Gastrocnemius medialis (tissue), 4 donors: ENCODE measurements around the gene ARMH1.

Source experiments
- POLR2A ChIP-seq, 2 donors: fragments of 450-650 bp; IDR thresholded peaks; one replicate each; pipeline ENCODE4 v1.6.1; 2017; ENCODE audit warnings: antibody characterized with exemption in 2 of 2, mild to moderate bottlenecking in 2 of 2, moderate library complexity in 2 of 2
- TF ChIP-seq, protein P1 (sequence below), 5 experiments: fragments of 450-650 bp in 3 of 5; fragments of 200-600 bp in 2 of 5; sonication (generic) in 2 of 5; IDR thresholded peaks in 4 of 5; conservative IDR thresholded peaks in 1 of 5; 1 replicate in 4 of 5; 2 replicates in 1 of 5; pipeline ENCODE4 v1.5.1; 2016 to 2019; ENCODE audit warnings: antibody characterized with exemption in 5 of 5, mild to moderate bottlenecking in 3 of 5, moderate library complexity in 3 of 5

DNA sequence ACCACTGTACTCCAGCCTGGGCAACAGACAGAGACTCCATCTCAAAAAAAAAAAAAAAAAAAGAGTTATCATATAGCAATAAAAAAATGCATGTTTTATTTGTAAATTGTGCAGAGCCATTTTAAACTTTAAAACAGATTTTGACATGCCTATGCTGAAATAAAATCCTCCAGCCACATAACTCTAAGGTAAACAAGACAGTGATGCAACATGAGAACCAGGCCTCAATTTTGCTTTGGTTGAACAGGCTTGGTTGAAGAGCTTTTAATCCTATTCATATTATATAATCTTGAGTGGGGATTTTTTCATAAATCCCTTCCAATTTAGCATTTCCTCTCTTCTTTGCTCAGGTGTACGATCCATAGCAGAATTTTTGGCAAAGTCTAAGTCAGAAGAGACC lies 26.1 kb downstream of the ARMH1 start:
- TF ChIP-seq, protein P1, sequence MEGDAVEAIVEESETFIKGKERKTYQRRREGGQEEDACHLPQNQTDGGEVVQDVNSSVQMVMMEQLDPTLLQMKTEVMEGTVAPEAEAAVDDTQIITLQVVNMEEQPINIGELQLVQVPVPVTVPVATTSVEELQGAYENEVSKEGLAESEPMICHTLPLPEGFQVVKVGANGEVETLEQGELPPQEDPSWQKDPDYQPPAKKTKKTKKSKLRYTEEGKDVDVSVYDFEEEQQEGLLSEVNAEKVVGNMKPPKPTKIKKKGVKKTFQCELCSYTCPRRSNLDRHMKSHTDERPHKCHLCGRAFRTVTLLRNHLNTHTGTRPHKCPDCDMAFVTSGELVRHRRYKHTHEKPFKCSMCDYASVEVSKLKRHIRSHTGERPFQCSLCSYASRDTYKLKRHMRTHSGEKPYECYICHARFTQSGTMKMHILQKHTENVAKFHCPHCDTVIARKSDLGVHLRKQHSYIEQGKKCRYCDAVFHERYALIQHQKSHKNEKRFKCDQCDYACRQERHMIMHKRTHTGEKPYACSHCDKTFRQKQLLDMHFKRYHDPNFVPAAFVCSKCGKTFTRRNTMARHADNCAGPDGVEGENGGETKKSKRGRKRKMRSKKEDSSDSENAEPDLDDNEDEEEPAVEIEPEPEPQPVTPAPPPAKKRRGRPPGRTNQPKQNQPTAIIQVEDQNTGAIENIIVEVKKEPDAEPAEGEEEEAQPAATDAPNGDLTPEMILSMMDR (IDR thresholded peaks at IDR 0.05 in 4 of 5, conservative IDR thresholded peaks at IDR 0.05 in 1 of 5) = no peak
- no peak for TF ChIP-seq POLR2A (IDR thresholded peaks at IDR 0.05)
